NCI-H146 (cell line): ENCODE results near the gene CDK8.
"Not testable (repeated sequence)": the region's sequence is repeated elsewhere in the genome, so short reads cannot be mapped to it uniquely, and the experiment has no call there.

ENCODE experiments used
- DNase-seq: peaks from one replicate; lab custom pipeline; 2025; lab: John Stamatoyannopoulos, UW

The CDK8 gene

DNA sequence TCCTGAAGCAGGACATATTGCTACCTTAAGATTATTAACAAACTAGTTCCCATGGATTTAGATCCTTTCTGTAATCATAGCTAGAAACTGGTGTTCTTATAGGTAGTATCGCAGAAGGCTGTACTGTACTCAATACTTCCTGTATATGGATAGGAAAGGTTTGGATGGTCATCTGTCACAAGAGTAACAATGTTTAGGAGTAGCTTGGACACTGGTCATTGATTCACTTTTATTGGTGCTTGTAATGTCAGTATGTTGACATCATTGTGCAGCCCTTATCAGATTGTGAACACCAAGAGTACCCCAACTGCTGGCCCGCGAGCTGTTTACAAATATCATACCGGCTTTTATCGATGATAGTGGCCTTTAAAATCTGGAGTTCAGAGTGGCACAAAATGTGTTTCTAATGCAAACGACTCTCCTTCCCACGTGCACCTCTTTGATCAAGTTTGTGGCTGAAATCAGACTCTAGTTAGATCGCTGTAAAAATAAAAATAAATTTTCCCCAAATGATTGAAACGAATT, 605 bp upstream of the CDK8 start:
- no peak for DNase-seq

DNA sequence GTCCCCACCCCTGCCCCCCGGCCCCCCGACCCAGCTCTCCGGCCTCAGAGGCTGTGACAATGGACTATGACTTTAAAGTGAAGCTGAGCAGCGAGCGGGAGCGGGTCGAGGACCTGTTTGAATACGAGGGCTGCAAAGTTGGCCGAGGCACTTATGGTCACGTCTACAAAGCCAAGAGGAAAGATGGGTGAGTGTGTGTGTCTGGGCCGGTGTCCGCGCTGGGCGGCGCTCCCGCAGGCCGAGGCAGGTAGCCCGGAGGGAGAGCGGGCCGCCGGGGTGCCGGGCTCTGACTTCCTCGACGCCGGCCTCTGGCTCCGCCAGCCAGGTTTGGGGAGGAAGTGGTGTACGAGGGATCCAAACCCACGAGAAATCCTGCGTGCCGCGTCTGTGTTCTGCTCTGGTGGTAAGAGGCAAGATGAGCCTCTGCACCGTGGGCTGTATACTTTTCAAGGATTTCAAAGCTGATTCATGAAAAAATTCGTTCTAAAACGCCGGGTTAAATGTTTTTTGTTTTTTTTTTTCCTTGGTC, 718 bp downstream of the CDK8 start:
- DNase-seq = peak; percentile 68

DNA sequence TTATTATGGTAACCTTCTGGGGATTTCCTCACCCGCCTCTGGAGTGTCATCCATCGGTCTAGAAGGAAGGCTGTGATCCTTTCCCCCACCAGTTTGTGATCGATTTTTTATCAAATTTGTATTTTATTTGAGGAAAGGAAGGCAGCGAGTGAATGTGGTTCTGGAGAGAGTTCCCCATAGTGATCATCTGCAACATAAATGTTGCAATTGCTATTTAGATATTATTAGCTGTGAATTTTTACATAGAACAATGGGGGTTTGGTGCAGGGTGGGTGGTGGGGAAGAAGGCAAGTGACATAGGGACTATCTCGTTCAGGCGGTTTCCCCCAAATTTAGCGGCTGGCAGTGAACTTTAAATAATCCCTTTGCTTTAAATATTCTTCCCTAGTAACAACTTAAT, 1.2 kb downstream of the CDK8 start:
- DNase-seq = peak; percentile 24

DNA sequence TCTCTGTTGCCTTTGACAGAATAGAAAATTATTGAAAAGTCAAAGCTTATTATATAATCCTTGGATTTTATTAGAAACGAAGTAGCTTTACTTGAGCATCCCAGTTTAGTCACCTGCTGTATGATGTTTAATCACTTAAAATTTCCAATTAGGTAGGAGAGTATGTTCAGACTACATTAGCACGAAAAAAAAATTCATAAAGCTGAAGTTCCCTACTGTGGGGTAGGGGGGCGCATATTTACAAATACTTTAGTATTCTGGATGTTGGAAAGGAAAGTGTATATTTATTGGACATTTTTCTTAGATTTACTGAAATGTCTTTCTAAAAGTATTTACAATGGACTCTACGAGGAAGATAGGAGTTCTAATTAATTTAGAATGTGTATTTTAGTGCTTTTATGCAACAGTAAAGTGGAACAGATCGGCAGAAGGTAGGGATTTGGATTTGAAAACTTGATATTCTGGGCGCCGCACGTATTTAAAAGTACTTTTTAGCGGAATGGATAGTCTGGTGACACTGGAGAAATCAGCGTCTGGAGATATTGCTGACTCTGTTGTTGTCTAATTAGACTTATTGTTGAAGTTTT, 1.9 kb downstream of the CDK8 start:
- DNase-seq = peak; percentile 13

DNA sequence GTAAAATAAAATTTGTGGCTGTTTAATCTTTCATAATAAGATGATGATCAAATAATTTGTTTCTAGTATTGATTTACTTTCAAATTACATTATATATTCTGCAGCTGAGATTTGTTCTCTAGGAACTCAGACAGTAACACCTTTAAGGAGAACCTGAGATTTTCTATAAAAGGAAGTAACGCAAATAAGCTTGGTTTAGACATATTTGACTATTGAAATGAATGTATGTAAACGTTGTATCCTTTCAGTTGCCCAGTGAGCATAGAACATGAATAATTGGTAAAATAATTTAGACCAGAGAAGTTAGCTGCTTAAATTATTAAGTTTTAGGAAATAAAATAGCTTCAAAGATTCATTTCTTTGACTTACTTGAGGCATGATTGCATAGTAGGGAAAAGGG, 3.1 kb downstream of the CDK8 start:
- DNase-seq = no peak

DNA sequence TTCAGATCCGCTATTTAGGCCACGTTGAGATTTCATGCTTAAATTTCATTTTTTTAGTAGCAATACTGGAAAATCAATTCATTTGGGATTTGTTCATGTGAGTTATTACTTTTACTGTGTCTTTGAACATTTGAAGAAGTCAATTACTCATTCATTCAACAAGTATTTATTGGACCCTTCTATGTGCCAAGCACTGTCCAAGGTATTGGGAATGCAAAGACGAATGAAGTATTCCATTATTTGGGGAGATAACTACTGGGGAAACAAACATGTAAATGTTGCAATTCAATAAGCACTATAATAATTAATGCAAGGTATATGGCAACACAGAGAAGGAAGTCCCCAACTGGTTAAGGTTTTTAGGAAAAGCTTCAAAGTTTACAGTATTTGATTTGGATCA, 5.7 kb downstream of the CDK8 start:
- DNase-seq = no peak

DNA sequence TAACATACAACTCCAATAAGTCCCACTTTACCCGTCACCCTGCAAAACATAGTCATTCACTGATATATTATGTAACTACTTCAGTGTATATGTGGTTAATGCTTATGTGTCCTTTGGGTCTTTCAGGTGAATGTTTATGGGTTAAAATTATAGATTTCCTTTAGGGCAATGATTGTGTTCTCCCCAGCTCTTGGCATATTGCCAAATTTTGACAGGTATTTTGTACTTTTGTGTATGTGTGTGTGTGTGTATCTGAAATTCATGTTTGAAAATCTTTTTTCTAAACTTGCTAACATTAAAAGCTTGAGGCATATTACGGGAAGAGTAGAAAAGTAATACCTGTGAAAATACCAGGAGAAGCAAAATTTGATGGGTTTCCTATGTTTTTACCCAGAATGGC, 8.2 kb downstream of the CDK8 start:
- no peak for DNase-seq

DNA sequence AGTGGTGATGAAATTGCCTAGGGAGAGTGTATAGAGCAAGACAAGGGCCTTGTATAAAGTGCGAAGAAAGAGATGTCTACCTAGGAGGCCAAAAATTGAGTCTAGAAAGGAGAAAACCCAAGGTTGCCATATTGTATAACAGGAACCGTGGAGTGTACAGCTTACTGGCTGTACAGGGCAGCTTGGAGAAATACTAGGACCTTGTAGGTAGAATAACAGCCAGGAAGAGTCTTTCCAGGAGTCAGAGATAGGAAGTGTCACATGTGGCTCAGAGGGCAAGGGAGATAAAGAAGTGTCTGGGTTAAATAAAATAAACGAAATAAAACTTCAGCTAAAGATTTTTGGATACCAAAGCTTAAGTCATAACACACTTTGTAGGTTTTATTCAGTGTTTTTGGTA, 12.4 kb downstream of the CDK8 start:
- no peak for DNase-seq

DNA sequence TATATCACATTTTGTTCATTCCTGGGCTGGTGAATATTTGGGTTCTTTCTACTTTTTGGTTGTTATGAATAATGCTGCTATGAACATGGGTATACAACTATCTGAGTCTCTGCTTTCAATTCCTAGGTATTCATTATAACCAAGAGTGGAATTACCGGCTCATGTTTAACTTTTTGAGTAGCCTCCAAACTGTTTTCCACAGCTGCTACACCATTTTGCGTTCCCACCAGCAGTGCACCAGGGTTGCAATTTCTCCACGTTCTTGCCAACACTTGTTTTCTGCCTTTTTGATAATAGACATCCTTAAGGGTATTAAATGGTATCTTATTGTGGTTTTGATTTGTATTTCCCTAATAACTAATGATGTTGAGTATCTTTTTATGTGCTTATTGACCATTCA, 16.8 kb downstream of the CDK8 start:
- DNase-seq = no peak

DNA sequence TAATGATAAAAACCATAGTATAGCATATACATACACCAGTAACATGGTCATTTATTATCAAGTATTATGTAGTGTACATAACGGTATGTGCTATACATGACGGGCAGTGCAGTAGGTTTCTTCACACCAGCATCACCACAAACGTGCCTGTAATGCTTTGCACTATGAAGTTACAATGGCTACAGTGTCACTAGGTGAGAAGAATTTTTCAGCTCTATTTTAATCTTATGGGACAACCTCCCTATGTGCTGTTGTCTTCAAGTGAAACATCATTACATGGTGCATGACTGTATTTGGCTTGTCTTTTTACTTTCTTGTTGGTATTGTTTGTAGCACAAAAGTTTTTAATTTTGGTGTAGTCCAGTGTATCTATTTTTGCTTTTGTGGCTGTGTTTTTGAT, 18.7 kb downstream of the CDK8 start:
- DNase-seq = no peak

DNA sequence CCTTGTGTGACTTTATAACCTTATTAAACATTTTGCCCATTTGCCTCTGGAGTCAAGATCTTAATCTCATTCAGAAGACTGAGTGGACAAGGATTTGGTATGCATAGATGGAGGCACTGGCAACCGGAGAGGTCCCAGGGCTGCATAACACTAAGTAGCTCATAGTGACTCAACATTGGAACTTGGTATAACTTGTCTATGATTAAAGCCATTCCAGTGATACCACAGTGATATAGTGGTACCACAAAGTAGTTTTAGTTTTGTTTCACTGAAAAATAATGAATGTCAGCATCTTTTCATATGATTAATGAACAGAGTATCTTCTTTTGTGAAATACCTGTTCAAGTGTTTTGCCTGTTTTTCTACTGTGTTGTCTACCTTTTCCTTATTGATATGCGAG, 26.4 kb downstream of the CDK8 start:
- no peak for DNase-seq

DNA sequence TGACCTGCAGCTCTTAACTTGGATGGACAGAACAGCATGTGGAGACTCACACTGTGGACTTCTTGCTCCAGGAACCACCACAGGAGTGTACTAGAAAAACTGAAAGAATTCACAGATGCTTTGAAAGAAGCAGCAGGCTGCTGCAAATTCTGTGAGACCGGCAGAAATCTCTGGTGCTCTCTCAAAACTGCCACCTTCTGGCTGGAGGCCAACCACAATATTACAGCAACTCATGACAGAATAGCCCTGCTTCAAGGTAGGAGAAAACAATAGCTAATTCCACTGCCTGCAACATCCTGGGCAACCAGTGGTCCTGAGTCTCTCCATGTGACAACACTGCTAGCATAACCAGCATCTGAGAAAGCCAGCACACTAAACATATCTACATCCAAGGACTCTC, 26.9 kb downstream of the CDK8 start:
- DNase-seq = no peak

DNA sequence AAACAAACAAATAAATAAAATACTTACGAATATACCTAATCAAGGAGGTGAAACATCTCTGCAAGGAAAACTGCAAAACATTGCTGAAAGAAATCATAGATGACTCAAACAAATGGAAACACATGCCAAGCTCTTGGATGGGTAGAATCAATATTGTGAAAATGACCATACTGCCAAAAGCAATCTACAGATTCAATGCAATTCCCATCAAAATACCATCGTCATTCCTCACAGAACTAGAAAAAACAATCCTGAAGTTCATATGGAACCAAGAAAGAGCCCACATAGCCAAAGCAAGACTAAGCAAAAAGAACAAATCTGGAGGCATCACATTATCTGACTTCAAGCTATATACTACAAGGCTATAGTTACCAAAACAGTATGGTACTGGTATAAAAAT, 32.0 kb downstream of the CDK8 start:
- DNase-seq = not testable (repeated sequence)

DNA sequence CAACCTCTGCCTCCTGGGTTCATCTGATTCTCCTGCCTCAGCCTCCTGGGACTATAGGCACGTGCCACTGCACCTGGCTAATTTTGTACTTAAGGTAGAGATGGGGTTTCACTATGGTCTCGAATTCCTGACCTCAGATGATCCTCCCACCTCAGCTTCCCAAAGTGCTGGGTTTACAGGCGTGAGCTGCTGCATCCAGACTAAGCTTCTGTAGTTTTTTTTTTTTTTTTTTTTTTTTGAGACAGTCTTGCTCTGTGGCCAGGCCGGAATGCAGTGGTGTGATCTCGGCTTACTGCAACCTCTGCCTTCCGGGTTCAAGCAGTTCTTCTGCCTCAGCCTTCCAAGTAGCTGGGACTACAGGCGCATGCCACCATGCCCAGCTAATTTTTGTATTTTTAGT, 34.9 kb downstream of the CDK8 start:
- not testable (repeated sequence) for DNase-seq

DNA sequence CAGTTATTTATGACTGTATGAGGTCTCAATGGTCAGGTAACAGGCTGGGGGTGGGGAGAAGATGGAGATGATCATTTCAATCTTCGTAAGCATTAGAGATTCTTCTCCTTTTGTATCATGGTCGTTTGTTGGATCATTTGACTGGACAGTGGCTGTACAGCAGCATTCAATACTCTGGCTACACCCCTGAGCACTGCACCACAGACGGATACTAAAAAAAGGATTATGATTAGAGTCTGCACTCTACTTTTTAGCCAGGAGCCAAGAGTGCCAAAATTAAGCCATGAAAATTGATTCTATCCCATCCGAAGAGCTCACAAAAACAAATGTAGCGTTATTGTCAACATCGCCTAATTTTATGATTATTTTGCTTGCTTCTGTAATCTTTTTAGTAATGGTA, 41.9 kb downstream of the CDK8 start:
- no peak for DNase-seq

DNA sequence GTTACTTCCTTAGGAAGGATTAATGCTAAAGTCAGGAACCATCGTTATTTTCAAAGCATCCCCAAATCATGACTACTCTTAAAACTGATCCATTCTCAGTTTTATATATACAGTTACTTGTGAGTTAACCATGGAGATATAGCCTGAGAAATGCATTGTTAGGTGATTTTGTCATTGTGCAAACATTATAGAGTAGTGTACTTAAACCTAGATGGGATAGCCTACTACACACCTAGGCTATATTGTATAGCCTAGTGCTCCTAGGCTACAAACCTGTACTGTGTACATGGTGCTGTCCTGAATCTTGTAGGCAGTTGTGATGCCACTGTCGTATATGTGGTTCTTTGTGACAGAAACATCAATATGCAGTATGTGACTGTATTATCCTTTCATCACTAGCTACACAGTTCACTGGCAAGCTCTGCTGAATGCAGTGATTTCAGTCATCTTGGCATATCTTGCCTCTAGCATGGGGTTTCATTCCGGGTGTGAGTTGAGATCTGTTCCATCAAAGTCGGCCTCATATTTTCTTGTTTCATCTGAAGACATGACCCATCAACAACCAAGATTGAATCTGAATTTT, 45.3 kb downstream of the CDK8 start:
- DNase-seq = no peak

DNA sequence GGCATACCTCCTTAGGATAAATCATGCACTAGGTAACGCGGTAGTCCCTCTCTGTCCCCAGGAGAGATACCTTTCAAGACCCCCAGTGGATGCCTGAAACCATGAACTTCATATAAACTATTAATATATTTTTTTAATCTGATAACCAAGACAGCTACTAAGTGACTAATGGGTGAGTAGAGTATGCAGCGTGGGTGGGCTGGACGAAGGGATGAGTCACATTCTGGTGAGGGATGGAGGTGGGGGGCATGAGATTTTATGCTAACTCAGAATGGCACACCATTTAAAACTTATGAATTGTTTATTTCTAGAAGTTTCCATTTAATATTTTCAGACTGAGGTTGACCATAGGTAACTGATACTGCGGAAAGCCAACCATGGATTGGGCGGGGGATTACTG, 46.2 kb downstream of the CDK8 start:
- DNase-seq = no peak

DNA sequence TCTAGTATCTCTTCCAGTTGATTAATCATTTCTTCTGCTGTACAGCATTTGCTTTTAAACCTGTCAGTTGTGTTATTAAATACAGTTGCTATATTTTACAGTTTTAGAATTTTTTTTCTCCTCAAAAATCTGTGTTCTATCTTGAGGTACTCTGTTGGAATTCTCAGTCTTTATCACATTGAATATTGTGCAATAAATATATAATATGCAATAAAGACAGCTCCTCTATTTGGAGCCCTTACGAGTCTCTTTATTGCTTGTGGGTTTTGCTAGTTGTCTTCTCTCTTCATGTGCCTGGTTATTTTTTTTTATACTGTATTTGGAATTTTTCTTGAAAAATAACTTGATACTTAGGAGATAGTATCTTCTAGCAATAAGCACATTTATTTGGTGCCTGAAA, 51.7 kb downstream of the CDK8 start:
- DNase-seq = no peak

DNA sequence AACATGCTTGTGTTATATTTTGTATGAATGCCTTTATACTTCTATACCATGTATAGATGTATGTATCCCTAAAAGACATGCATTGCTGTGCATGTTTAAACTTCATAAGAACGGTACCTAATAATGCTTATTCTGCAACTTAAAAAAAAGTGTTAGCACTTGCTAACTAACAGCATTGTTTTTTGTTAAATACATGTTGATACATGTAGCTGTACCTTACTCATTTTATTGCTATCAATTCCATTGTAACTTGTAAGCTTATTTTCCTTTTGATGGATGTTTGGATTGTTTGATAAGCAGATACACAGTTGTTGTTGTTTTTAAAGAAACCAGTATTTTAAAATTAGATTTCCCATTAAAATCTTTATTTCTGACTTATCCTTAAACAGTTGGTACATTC, 53.8 kb downstream of the CDK8 start:
- no peak for DNase-seq

DNA sequence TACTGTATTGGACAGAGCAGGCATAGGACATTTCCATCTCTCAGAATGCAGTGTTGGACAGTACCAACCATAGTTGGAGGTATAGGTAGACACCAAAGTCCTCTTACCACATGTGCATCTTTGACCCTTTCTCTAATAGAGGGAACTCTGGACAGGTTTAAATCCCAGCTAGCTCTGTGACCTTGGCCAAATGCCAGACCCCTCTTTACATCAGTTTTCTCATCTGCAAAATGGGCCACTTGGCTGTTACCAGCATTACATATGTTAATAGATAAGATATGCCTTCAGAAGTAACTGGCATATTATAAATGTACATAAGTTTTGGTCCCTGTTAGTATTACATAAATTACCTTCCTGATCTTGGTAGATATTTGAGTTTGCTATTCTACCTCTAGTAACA, 54.3 kb downstream of the CDK8 start:
- DNase-seq = no peak

DNA sequence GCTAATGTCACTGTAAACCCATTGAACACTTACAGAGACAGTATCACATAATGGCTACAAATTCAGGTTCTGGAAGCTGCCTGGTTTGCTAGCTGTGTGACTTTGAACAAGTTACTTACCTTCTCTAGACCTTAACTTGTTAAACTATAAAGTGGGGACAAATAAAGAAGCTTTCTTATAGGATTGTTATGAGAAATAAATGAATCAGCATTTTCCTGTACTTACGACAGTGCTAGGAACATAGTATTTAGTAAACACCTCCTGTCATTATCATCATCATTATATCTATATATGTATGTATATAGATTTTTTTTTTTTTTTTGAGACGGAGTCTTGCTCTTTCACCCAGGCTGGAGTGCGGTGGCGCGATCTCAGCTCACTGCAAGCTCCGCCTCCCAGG, 54.9 kb downstream of the CDK8 start:
- no peak for DNase-seq

DNA sequence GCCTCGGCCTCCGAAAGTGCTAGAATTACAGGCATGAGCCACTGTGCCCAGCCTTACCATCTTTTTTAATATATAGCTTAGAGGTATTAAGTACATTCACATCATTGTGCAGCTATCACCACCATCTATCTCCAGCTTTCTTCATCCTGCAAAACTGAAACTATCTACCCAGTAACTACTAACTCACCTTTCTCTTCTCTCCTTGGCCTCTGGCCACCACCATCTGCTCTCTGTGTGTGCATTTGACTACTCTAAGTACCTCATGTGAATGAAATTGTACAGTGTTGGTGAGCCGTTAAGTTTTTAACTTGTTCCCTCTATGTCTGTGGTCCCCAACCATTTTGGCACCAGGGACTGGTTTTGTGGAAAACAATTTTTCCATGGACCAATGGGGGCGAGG, 56.1 kb downstream of the CDK8 start:
- DNase-seq = no peak

DNA sequence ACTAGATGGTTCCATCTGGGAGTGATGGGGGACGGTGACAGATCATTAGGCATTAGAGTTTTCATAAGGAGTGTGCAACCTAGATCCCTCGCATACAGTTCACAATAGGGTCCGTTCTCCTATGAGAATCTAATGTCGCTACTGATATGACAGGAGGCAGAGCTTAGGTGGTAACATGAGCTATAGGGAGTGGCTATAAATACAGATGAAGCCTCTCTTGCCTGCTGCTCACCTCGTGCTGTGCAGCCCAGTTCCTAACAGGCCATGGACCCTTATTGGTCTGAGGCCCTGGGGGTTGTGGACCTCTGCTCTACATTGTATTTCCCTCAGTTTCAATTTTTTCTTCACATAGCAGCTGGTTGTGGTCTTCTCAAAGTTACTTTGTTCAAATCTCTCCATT, 56.5 kb downstream of the CDK8 start:
- DNase-seq = no peak

DNA sequence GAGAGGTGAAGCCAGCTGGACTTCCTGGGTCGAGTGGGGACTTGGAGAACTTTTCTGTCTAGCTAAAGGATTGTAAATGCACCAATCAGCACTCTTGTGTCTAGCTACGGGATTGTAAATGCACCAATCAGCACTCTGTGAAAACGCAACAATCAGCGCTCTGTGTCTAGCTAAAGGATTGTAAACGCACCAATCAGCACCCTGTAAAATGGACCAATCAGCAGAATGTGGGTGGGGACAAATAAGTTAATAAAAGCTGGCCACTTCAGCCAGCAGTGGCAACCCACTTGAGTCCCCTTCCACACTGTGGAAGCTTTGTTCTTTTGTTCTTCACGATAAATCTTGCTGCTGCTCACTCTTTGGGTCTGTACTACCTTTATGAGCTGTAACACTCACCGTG, 58.1 kb downstream of the CDK8 start:
- DNase-seq = not testable (repeated sequence)
